NB4 (cell line): Measurements from ENCODE around the gene GLYATL2.

Source experiments
- DNase-seq: peaks from one replicate; pipeline ENCODE4 v3.0.0; 2010; ENCODE audit warnings: low read depth
- H3K4me3 ChIP-seq: one replicate; pipeline ENCODE4 v1.5.1; 2011; ENCODE audit warnings: mild to moderate bottlenecking, low read depth, low read length, moderate library complexity
- MAX ChIP-seq: IDR thresholded peaks from 2 replicates; pipeline ENCODE4 v1.6.1; 2011; ENCODE audit warnings: low read depth, low read length
- MYC ChIP-seq: IDR thresholded peaks from 2 replicates; pipeline ENCODE4 v1.6.1; 2011; ENCODE audit warnings: low read depth, low read length
- POLR2A ChIP-seq: IDR thresholded peaks from 2 replicates; pipeline ENCODE4 v1.6.1; 2011; ENCODE audit warnings: mild to moderate bottlenecking; ENCODE audit not compliant: insufficient read length; ENCODE audit errors: extremely low read depth
- TF ChIP-seq, protein P1 (sequence below): IDR thresholded peaks from one replicate; pipeline ENCODE4 v1.5.1; 2012; ENCODE audit warnings: low read depth, low read length

Gene GLYATL2

GRCh38 chr11:58844361-58845005 is at the start of gene GLYATL2:
Gene GLYATL2 (minus strand): TSS chr11:58844704. CDS start chr11:58839612, 5,092 bp downstream.
- no peak for DNase-seq
- H3K4me3 ChIP-seq = no peak within 1 kb of the TSS
- TF ChIP-seq MAX = no peak
- TF ChIP-seq, protein P1, sequence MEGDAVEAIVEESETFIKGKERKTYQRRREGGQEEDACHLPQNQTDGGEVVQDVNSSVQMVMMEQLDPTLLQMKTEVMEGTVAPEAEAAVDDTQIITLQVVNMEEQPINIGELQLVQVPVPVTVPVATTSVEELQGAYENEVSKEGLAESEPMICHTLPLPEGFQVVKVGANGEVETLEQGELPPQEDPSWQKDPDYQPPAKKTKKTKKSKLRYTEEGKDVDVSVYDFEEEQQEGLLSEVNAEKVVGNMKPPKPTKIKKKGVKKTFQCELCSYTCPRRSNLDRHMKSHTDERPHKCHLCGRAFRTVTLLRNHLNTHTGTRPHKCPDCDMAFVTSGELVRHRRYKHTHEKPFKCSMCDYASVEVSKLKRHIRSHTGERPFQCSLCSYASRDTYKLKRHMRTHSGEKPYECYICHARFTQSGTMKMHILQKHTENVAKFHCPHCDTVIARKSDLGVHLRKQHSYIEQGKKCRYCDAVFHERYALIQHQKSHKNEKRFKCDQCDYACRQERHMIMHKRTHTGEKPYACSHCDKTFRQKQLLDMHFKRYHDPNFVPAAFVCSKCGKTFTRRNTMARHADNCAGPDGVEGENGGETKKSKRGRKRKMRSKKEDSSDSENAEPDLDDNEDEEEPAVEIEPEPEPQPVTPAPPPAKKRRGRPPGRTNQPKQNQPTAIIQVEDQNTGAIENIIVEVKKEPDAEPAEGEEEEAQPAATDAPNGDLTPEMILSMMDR = no peak
- TF ChIP-seq MYC = no peak
- TF ChIP-seq POLR2A = no peak

GRCh38 chr11:58893899-58894298 is 49.4 kb upstream of the GLYATL2 start:
- no peak for TF ChIP-seq MAX
- no peak for TF ChIP-seq MYC
- no peak for TF ChIP-seq POLR2A
- no peak for DNase-seq

DNA sequence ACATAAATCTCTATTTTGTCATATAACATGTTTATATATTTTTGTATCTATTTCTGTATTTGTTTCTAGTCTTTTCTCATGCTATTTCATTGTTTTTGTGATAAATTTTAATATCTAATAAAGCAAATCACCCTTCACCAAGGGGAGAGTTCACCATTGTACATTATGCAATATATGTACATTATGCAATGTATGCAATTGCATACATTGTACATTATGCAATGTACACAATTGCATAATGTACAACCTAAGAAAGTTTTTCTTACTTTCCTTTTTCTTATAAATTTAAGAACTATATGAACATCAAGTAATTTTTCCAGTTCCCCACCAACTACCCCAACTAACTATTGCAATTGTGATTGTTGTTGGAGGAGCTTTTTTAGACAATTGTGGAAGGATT is 44.1 kb upstream of the GLYATL2 start:
- H3K4me3 ChIP-seq = no peak overlapping the region
- TF ChIP-seq, protein P1 = no peak
- no peak for TF ChIP-seq MAX
- no peak for TF ChIP-seq MYC
- no peak for TF ChIP-seq POLR2A
- peak; percentile 45 for DNase-seq

More at GRCh38 chr11:58893899-58894298, 49.4 kb upstream of the GLYATL2 start:
- H3K4me3 ChIP-seq = no peak overlapping the region

DNA sequence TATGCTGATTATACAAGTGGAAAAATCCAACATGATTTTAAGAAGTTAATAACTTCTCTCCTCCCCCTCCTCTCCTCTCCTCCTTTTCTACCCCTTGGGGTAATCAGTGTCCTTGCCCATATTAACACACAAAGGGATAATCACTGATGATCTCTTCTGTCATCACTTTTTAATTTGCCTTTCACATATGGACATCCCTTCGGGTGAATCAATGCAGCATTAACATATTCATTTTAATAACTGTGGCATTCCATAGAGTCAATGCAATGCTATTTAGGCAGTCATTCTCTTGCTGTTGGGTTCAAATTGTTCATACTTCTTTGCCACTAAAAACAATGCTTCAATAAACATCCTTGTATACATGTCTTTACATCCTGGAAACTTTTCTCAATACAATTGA is 42.9 kb upstream of the GLYATL2 start:
- H3K4me3 ChIP-seq = no peak overlapping the region
- TF ChIP-seq MYC = no peak
- TF ChIP-seq MAX = no peak
- TF ChIP-seq, protein P1 = no peak
- TF ChIP-seq POLR2A = no peak
- DNase-seq = no peak

DNA sequence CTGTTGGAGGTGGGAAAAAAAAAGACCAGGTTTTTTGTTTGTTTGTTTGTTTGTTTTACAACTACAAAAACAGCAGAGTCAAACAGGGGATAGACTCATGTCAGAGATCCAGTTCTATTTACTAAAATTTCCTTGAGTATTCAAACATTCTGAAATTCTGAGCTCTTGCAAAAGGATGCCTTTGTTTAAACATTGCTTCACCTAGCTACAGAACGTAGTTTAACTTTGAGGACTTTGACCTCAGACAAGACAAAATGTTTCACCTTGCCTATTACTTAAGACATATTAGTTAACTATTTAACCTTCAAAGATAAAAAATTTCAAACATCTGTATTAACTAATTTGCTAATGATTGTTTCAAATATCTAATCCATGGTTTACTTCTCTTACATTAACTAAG is 36.1 kb upstream of the GLYATL2 start:
- no peak for TF ChIP-seq POLR2A
- no peak for TF ChIP-seq MYC
- TF ChIP-seq, protein P1 = no peak
- DNase-seq = no peak
- H3K4me3 ChIP-seq = no peak overlapping the region

DNA sequence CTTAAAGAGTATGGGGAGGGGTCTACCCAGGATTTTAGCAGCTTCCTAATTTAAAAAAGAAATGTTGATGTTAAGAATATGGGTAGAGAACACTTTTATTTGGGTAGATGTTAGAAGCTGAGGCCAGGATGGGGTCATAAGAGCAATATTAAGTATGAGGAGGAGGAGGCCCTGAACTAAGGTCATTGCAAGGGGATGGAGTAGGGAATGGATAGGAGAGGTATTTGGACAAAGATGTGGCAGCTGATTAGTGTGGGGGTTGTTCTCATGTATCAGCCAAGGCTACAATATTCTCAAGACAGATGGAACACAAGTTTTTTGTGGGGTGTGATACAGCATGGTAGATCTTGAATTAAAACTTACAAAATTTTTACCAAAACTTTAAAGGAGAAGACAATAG is 35.7 kb upstream of the GLYATL2 start:
- no peak overlapping the region for H3K4me3 ChIP-seq
- no peak for DNase-seq
- no peak for TF ChIP-seq POLR2A
- TF ChIP-seq, protein P1 = no peak
- TF ChIP-seq MYC = no peak
- TF ChIP-seq MAX = no peak
